ENCODE measurements around the gene STIM2.

DNA sequence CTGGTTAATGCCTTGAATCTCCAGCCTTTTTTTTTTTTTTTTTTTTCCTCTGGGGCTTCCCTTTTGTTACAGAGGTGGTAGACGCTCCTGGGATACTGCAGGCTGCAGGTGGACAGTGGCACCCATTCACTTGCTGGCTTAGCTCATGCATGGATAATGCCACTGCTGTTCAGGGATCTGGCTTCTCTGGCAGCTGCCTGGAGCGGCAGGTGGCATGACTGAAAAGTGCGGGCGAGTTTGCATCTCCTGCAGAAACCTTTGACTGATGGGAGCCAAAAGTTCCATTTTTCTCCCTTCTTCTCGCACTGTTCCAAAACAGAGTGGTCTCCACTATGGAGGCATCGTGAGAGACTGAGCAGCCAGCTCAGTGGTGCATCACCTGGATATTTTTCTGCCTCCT lies 5.9 kb upstream of the STIM2 start:
- TF ChIP-seq ZBTB7A (IDR thresholded peaks at IDR 0.05; ENCODE audit: low read depth): no peak
- no peak for TF ChIP-seq CEBPB (IDR thresholded peaks at IDR 0.05)
- TF ChIP-seq MAX (IDR thresholded peaks at IDR 0.05): no peak
- no peak for TF ChIP-seq EP300 (IDR thresholded peaks at IDR 0.05; ENCODE audit: borderline replicate concordance)
- TF ChIP-seq, protein P1, sequence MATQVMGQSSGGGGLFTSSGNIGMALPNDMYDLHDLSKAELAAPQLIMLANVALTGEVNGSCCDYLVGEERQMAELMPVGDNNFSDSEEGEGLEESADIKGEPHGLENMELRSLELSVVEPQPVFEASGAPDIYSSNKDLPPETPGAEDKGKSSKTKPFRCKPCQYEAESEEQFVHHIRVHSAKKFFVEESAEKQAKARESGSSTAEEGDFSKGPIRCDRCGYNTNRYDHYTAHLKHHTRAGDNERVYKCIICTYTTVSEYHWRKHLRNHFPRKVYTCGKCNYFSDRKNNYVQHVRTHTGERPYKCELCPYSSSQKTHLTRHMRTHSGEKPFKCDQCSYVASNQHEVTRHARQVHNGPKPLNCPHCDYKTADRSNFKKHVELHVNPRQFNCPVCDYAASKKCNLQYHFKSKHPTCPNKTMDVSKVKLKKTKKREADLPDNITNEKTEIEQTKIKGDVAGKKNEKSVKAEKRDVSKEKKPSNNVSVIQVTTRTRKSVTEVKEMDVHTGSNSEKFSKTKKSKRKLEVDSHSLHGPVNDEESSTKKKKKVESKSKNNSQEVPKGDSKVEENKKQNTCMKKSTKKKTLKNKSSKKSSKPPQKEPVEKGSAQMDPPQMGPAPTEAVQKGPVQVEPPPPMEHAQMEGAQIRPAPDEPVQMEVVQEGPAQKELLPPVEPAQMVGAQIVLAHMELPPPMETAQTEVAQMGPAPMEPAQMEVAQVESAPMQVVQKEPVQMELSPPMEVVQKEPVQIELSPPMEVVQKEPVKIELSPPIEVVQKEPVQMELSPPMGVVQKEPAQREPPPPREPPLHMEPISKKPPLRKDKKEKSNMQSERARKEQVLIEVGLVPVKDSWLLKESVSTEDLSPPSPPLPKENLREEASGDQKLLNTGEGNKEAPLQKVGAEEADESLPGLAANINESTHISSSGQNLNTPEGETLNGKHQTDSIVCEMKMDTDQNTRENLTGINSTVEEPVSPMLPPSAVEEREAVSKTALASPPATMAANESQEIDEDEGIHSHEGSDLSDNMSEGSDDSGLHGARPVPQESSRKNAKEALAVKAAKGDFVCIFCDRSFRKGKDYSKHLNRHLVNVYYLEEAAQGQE (IDR thresholded peaks at IDR 0.05; ENCODE audit: low read depth): no peak
- TF ChIP-seq NFIC (IDR thresholded peaks at IDR 0.05): no peak
- TF ChIP-seq TAF1 (IDR thresholded peaks at IDR 0.05; ENCODE audit: low read depth): no peak
- no peak for TF ChIP-seq RAD21 (IDR thresholded peaks at IDR 0.05; ENCODE audit: low read depth)
- no peak for TF ChIP-seq TEAD4 (IDR thresholded peaks at IDR 0.05)
- TF ChIP-seq EGR1 (IDR thresholded peaks at IDR 0.05): no peak
